Activated CD8-positive, alpha-beta memory T cell treated with anti-CD3 and anti-CD28 coated beads for 48 hours (primary cell): ENCODE data around the gene SLC31A1.
"Not testable (repeated sequence)": the region's sequence is repeated elsewhere in the genome, so short reads cannot be mapped to it uniquely, and the experiment has no call there.

Experiments
- DNase-seq, 3 experiments: peaks; one replicate each; pipeline ENCODE4 v3.0.0-alpha.2; 2020; ENCODE audit warnings: low read depth in 2 of 3, low spot score in 2 of 3

SLC31A1 gene

DNA sequence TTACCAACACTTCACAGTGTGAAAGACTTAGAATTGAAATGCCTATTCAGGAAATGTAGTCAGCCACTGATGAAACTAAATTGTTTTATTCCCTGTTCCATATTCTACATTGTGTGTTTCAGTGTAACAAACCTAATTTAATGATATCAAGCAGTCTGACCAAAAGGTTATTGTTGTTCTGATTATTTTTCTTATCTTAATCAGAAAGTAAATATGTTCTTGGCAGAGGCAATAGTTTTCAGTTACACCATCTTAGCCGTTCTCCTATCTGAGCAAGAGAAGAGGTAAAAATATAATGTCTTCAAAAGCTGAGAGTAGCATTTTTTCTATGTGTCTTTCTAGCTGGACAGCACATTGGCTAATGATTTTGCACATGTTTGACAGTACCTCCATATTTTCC, 36.9 kb downstream of the SLC31A1 start:
- no peak for DNase-seq

DNA sequence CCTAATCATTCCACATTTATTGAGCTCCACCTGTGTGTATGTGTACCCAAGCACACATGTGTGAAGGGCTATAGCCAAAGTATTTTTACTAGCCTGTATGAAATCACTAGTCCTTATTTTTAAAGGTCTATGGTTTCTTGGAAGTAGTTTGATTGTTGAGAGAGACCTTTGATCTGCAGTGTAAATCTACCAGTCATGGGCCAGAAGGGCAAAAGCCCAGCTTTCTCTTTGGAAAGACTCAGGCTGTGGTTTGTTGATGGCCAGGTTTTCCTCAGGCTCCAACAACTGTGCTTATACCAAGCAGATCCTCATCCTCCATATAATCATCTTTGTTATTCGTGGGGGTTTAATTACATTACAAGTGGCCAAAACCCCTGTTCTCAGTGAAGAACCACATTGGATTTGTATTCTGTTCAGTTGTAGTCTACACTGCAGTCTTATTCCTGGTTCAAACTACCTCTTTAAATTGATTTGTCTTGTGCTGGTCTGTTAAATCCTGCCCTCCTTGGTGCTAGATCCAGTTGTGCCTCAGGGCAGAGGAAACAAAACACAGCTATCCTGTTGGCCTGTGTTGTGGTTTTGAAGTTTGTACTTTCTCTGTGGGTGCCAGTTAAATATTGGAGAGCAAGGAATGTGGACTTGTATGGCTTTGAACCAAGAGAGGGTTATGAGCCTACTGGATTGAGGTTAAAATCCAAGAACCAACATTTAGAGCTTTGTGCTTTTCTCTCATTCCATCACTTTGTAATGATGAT, 40.8 kb downstream of the SLC31A1 start:
- no peak for DNase-seq

- no peak for DNase-seq
These were observed 44.8 kb downstream of the SLC31A1 start for GRCh38 chr9:113266174-113266573.

DNA sequence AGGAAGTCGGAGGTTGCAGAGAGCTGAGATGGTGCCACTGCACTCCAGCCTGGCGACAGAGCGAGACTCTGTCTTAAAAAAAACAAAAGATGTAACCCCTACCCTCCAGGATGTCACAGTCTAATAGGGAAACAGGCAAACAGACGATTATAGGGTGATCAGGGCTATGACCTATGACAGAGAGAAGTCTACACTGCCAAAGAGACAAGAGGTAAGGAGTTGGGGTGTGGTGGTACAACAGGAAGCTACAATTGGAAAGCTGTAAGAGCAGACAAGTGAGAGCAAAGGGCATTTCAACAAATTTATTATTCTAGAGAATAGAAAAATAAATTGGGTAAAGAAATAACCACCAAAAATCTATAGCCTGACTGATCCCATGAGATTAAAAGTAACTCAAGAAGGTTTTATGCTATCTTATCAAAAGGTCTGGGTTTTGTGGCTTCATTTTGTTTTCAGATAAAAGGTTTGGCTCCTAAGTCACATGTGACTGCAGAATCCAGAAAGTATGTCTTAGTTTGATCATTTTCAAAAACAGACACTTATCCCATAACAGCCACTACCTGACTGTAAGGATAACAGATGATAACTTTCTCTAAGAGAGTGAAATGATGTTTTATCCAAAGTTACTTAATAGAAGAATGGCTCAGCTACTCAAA, 46.7 kb downstream of the SLC31A1 start:
- DNase-seq: no peak

DNA sequence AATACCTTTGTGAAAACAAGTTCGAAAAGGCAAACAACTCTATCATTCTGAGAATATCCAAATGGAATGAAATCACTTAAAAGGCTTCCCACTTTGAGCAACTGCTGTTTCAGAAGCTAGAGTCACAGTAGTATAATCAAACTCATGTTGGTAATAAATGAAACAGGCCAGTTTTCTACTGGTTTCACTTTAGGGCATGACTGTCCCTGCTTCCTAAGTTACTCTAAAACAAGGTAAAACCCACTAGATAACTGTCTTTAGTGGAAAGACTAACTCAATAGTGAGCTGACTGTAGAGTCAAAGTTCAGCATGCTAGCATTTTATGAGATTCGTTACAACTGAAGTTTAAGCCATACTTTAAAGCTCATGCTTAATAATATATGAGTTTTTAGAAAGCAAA, 48.0 kb downstream of the SLC31A1 start:
- no peak for DNase-seq

GRCh38 chr9:113269871-113270270, 48.5 kb downstream of the SLC31A1 start:
- DNase-seq: no peak

DNA sequence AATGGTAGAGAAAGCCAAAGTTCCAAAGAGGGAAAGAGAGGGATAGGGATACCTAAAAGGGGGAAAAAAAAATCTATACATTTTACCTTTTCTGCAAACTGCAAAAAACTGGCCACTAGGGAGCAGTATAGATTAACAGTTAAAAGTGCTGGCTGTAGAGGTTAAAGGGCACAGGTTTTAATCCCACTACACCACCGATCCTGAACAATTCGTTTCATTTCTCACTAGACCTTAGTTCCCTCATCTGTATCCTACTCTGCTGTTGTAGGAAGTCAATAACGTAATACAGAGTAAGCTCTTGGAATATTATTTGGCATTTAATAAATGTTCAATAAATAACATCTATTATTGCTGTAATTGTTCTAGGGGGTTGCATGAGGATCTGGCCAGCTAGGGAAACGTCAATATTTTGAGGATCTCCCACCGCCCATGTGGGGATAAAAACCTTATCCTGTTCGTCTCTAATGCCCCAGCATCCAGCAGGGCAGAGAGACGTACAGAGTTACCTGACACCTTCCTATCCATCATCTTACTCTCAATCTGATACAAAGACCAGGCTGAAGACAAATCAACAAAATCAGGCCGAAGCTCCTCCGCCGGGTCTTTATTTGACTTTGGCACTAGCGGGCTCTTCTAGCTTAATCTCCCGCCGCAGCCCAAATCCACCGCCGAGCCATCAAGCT, 53.3 kb downstream of the SLC31A1 start:
- no peak for DNase-seq

GRCh38 chr9:113275157-113276131, 54.1 kb downstream of the SLC31A1 start, which contains the start of the genes CDC26 and PRPF4:
TSS of gene CDC26 (minus strand) at chr9:113275572. CDS start at chr9:113272507, 3,065 bp downstream.
TSS of gene PRPF4 (plus strand) at chr9:113275658. CDS start at chr9:113275744, 86 bp downstream.
- peak; percentile 84 to 95 (median 89) for DNase-seq

DNA sequence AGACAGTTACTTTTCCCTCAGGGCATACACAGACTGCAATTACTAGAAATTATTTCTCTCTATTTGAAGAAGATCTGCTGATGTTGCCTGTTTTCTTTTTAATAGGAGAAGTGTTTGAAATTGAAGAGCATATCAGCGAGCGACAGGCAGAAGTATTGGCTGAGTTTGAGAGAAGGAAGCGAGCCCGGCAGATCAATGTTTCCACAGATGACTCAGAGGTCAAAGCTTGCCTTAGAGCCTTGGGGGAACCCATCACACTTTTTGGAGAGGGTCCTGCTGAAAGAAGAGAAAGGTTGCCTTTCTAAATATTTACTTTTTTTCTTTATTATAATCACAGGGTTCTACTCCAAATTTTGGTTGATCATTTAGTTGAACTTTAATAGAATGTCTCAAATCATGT, 57.5 kb downstream of the SLC31A1 start:
- DNase-seq: no peak

- no peak for DNase-seq
These were observed 60.0 kb downstream of the SLC31A1 start for GRCh38 chr9:113281356-113281755.

- no peak for DNase-seq
These were observed 67.7 kb downstream of the SLC31A1 start for GRCh38 chr9:113289091-113289490.

GRCh38 chr9:113290052-113290607, 68.8 kb downstream of the SLC31A1 start:
- DNase-seq: no peak

GRCh38 chr9:113293285-113293878, 72.0 kb downstream of the SLC31A1 start:
- DNase-seq: no peak

- not testable (repeated sequence) for DNase-seq
These were observed 74.9 kb downstream of the SLC31A1 start for GRCh38 chr9:113296247-113296646.

GRCh38 chr9:113296796-113297558, 75.6 kb downstream of the SLC31A1 start:
- DNase-seq: no peak

DNA sequence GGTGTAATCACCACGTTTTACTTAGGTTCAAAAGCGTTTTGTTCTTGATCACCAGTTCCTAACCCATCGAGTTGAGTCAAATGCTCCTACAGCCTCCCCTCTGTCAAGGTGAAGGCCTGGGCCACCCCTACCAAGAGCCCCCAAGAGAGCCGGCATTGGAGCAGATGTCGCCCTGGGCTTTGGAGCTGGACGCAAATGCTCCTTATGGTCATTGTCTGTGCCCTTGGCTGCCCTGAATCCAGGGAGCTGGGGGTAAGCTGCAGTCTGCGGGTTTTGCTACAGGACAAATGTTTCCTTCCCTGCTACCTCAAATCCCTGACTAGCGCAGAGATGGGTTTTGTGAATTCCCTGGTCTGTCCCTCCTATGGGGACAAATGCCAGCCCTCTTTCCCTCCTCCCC, 77.0 kb downstream of the SLC31A1 start:
- no peak for DNase-seq

DNA sequence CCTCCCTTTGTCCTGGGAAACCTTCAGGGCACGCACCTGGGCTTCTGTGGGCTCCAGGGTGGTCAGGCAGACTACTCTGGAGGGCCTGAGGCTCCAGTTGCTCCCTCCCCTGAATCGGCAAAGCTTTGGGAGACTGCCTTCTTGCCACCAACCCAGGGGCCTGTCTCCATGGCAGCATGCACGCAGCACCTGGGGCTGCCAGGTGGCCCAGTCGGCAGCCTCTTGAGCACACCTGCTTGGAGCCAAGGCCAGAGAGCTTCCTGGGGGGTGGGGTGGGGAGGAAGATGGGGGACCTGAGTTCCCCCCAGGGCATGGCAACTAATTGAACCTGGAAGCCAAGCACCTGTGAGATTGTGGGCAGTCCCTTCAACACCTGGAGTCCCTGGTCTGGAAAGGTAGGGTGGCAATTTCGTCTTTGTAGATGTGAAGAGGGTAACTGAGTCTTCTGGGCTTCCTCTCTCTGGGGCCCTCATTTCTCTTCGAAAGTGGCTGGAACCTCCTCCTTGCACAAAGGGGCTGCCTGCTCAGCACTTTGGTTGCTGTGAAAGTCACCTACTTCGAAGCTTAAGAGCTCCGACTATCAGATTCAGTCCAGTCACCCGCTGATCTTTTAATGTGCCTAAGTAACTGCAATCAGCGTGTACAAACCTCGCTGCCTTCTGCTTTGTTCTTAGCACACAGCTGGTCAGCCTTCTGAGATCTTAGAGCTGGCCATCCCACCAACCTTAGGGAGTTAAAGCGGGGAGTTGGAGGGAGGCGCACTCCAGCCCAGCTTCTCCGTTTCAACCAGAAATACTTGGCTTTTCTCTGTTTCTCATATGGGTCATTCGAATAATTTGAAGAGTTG, 77.8 kb downstream of the SLC31A1 start:
- no peak for DNase-seq

- no peak for DNase-seq
These were observed 78.5 kb downstream of the SLC31A1 start for GRCh38 chr9:113299800-113300292.
